VCaP (cell line): ENCODE data around the gene APCS.

Experiments
- H3K27ac ChIP-seq: fragments of 450-650 bp; 2 replicates; pipeline ENCODE4 v1.5.1; 2017
- TF ChIP-seq, protein P1 (sequence below): fragments of 450-650 bp; conservative IDR thresholded peaks from 2 replicates; pipeline ENCODE4 v1.5.1; 2017; ENCODE audit warnings: mild to moderate bottlenecking, moderate library complexity

APCS gene

DNA sequence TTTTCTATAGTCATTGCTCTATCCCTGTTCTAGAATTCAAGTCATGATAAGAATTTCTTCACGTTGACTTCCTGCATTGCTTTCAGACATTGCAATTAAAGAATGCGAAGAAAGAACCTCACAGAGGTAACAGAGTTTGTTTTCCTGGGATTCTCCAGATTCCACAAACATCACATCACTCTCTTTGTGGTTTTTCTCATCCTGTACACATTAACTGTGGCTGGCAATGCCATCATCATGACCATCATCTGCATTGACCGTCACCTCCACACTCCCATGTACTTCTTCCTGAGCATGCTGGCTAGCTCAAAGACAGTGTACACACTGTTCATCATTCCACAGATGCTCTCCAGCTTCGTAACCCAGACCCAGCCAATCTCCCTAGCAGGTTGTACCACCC, 10.6 kb downstream of the APCS start:
- TF ChIP-seq, protein P1, sequence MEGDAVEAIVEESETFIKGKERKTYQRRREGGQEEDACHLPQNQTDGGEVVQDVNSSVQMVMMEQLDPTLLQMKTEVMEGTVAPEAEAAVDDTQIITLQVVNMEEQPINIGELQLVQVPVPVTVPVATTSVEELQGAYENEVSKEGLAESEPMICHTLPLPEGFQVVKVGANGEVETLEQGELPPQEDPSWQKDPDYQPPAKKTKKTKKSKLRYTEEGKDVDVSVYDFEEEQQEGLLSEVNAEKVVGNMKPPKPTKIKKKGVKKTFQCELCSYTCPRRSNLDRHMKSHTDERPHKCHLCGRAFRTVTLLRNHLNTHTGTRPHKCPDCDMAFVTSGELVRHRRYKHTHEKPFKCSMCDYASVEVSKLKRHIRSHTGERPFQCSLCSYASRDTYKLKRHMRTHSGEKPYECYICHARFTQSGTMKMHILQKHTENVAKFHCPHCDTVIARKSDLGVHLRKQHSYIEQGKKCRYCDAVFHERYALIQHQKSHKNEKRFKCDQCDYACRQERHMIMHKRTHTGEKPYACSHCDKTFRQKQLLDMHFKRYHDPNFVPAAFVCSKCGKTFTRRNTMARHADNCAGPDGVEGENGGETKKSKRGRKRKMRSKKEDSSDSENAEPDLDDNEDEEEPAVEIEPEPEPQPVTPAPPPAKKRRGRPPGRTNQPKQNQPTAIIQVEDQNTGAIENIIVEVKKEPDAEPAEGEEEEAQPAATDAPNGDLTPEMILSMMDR: no peak
- no peak overlapping the region for H3K27ac ChIP-seq

DNA sequence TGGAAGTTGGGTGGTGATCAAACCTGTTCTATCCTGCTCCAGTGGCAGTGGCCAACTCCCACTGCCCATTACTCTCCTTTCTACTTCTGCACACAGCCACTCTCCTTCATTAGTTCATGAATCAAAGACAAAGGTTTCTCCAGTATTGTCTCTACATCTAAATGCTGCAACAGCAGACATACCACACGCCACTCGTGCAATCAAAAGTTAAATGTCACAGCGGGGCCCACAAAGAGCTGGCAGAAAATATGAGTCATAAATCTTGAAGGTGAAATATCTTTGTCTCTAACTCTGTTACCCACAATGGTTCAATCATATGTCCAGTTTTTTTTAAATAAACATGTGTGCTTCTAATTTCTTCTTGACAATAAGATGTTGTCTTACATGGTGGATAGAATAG, 13.3 kb downstream of the APCS start:
- TF ChIP-seq, protein P1: no peak

DNA sequence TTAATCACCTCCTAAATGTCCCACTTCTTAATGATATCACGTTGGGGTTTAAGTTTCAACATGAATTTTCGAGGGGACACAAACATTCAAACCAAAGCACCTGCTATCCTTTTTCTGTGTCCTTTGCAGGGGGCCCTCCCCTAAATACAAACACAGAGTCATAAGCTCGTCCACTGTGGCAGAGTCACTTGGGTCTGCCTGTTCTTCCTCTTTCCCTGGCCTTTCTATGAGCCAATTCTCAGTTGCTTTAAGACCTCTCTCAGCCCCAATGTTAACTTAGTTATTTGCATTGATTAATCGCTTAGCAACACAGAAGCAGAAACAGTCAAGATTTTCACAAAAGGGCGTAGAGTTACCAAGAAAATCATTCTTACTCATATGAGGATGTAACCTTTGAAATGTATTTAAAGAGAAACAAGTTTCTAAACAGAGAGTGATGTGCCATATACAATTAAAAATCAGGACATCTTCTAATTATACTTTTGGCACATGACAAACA, 14.9 kb downstream of the APCS start:
- TF ChIP-seq, protein P1: no peak
- H3K27ac ChIP-seq: no peak overlapping the region

More for the DNA sequence above, 13.3 kb downstream of the APCS start:
- no peak overlapping the region for H3K27ac ChIP-seq

DNA sequence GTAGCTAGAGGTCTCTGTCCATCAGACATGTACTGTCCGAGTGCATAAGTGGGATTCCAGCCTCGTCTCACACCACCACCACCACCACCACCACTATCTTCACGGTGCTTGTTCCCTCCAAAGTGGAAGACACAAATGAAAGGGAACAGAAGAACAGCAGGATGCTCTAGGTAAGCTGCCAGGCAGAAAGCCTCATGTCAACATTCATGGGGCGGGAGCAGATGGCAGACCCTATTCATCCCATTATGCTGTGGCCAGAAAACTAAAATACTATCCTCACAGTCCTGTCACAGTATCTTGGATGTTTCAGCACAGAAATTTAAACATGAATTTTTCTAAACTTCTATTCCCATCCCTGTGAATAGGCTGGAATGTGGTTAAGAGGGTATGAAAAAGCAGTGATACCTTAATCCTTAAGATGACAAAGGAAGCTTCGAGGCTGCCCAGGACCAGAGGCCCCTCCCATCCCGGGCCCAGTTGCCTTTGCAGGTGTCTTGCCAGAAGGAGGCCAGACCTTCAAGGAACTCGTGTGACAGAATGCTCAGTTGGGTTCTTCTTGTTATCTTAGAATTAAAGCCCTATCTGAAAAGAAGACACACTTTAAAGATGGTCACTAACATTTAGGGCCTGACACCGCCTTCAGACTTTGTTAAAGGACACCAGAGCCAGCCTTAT, 24.7 kb downstream of the APCS start:
- TF ChIP-seq, protein P1: no peak
- no peak overlapping the region for H3K27ac ChIP-seq

DNA sequence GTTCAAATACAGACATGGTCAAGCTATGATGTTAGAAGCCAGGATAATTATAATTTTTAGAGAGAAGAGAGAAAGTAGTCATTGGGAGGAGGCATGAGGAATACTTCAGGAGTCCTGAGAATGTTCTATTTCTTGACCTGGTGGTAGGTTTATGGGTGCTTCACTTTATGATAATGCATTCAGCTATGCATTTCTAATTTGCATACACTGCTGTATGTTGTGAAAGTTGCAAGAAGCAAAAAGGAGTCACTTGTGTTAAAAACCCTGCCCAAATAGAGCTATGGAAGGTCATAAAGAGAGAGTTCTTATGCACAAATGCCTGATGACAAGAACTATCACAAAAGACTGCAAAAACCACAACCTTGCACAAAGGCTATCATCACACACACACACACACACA, 45.3 kb downstream of the APCS start:
- H3K27ac ChIP-seq: no peak overlapping the region
- TF ChIP-seq, protein P1: no peak
